GM23248 (cell line): Measurements from ENCODE around the gene WDR73. TPM values are rescaled to one million over a fixed set of nuclear protein-coding genes. Genes with fewer than 3 reads are reported as not detected.

Experiments
- DNase-seq: peaks from one replicate; pipeline ENCODE4 v3.0.0-alpha.2; 2015
- H2AFZ ChIP-seq: fragments of 200-600 bp; sonication (generic); 2 replicates; pipeline ENCODE4 v1.6.1; 2016; ENCODE audit warnings: antibody characterized with exemption
- H3F3A ChIP-seq: fragments of 200-600 bp; sonication (generic); 2 replicates; pipeline ENCODE4 v1.6.1; 2016; ENCODE audit warnings: mild to moderate bottlenecking, antibody characterized with exemption, mixed run types; ENCODE audit not compliant: insufficient read depth
- H3K27ac ChIP-seq: fragments of 200-600 bp; sonication (generic); 2 replicates; pipeline ENCODE4 v1.5.1; 2016; ENCODE audit warnings: mild to moderate bottlenecking
- H3K27me3 ChIP-seq: fragments of 200-600 bp; sonication (generic); replicated peaks from 2 replicates; pipeline ENCODE4 v1.6.1; 2016; ENCODE audit warnings: mild to moderate bottlenecking; ENCODE audit not compliant: insufficient read depth
- H3K36me3 ChIP-seq: fragments of 200-600 bp; sonication (generic); 2 replicates; pipeline ENCODE4 v1.6.1; 2016; ENCODE audit warnings: low read depth, mild to moderate bottlenecking
- H3K4me1 ChIP-seq: fragments of 200-600 bp; sonication (generic); 2 replicates; pipeline ENCODE4 v1.6.1; 2016; ENCODE audit warnings: mild to moderate bottlenecking; ENCODE audit not compliant: insufficient read depth
- H3K4me2 ChIP-seq: fragments of 200-600 bp; sonication (generic); one replicate; pipeline ENCODE4 v1.6.1; 2016; ENCODE audit warnings: mild to moderate bottlenecking; ENCODE audit not compliant: unreplicated experiment
- H3K4me3 ChIP-seq: fragments of 200-600 bp; sonication (generic); 2 replicates; pipeline ENCODE4 v1.5.1; 2016; ENCODE audit warnings: mild to moderate bottlenecking
- H3K79me2 ChIP-seq: fragments of 200-600 bp; sonication (generic); 2 replicates; pipeline ENCODE4 v1.6.1; 2016; ENCODE audit warnings: mild to moderate bottlenecking; ENCODE audit not compliant: insufficient read depth
- H3K9ac ChIP-seq: fragments of 200-600 bp; sonication (generic); 2 replicates; pipeline ENCODE4 v1.6.1; 2016; ENCODE audit warnings: mild to moderate bottlenecking
- H3K9me2 ChIP-seq: fragments of 200-600 bp; sonication (generic); 2 replicates; pipeline ENCODE4 v1.6.1; 2016; ENCODE audit warnings: mixed run types, mild to moderate bottlenecking, moderate library complexity; ENCODE audit not compliant: insufficient read depth
- H3K9me3 ChIP-seq: fragments of 200-600 bp; sonication (generic); one replicate; pipeline ENCODE4 v1.6.1; 2017; ENCODE audit warnings: low read depth
- H4K20me1 ChIP-seq: fragments of 200-600 bp; sonication (generic); 2 replicates; pipeline ENCODE4 v1.6.0; 2016; ENCODE audit not compliant: insufficient read depth
- EZH2 ChIP-seq: fragments of 200-600 bp; sonication (generic); IDR thresholded peaks from 2 replicates; pipeline ENCODE4 v1.6.1; 2018; ENCODE audit warnings: antibody characterized with exemption, mild to moderate bottlenecking; ENCODE audit not compliant: insufficient read depth, poor library complexity, severe bottlenecking
- EZH2phosphoT487 ChIP-seq: fragments of 200-600 bp; sonication (generic); IDR thresholded peaks from 2 replicates; pipeline ENCODE4 v1.6.1; 2018; ENCODE audit warnings: antibody characterized with exemption, moderate library complexity, mild to moderate bottlenecking, low read depth; ENCODE audit not compliant: insufficient read depth
- WGBS, 2 experiments: methylation state at CpG; one replicate each; pipeline ENCODE4 v1.1.6; 2015 to 2017; ENCODE audit warnings: low lambda C conversion rate in 2 of 2, low coverage in 1 of 2; ENCODE audit errors: missing lambda C conversion rate in 2 of 2; 5-methylcytosine and 5-hydroxymethylcytosine counted together
- in situ Hi-C: fragments of 300-500 bp; cut with MboI; formaldehyde crosslinking; loops from 2 replicates; pipeline ENCODE4 v1.15.0; 2020
- polyA plus RNA-seq: library from polyadenylated mRNA; unstranded; fragments of >200 nt; fragmentation: Nextera tagmentation; extraction: Ambion mirVana; gene quantifications from 2 replicates; pipeline ENCODE4 v1.2.1, GENCODE V29; 2016
- total RNA-seq: library from RNA; depleted of rRNA; stranded (reverse); fragments of >200 nt; shearing (Covaris generic); gene quantifications from 2 replicates; pipeline ENCODE4 v1.2.3, GENCODE V29; 2014

Gene WDR73
- total and polyA plus RNA-seq, 2 experiments from 2014 or later = 25.6 to 26.0 TPM

GRCh38 chr15:84620626-84621025 is 33.5 kb downstream of the WDR73 start:
- no peak overlapping the region for H3K27ac ChIP-seq
- no peak overlapping the region for H2AFZ ChIP-seq
- in situ Hi-C loops = no loop called here
- H3K4me1 ChIP-seq = no peaks in the 10 kb centered on the region
- DNase-seq = no peak
- no peak overlapping the region for H3K4me3 ChIP-seq
- H3F3A ChIP-seq = no peaks in the 10 kb centered on the region
- no peaks in the 10 kb centered on the region for H3K79me2 ChIP-seq
- peaks cover 5% of the 10 kb centered on the region; the same call in 1 of the 2 replicates for H3K36me3 ChIP-seq
- H3K9me3 ChIP-seq = no peaks in the 10 kb centered on the region
- no peaks in the 10 kb centered on the region for H3K9me2 ChIP-seq
- H3K9ac ChIP-seq = no peak overlapping the region
- no peak overlapping the region for H3K4me2 ChIP-seq
- TF ChIP-seq EZH2phosphoT487 = no peak
- no peak for TF ChIP-seq EZH2
- 89 to 91% methylated on average over 8 of the region's 8 CpGs for WGBS, 2 experiments
- H4K20me1 ChIP-seq = no peaks in the 10 kb centered on the region
- no peaks in the 10 kb centered on the region for H3K27me3 ChIP-seq

DNA sequence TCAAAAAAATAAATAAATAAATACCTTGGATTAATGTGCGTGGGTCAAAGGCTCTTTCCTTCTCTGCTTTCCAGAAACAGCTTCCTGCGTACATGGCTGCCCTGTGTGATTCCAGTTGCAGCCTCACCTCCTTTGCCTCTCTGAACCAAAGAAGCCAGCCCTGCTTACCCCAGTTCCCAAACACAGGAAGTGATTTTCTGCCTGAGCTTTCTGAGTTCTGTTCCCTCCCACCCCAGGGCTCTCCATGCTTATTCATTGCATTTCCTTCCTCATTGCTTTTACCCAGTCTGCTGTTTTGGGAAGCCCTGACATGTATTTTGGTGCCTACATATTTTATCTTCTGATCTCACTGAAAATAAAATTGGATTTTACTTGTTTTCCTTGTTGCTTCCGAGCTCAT is 37.8 kb downstream of the WDR73 start:
- Histone ChIP-seq H3K27me3 (no peaks in the 10 kb centered on the region), H3K4me1 (peaks cover 7% of the 10 kb centered on the region; the same call in 1 of the 2 replicates), H3K9ac (no peak overlapping the region), H3K27ac (no peak overlapping the region), H2AFZ (no peak overlapping the region), H3K9me3 (no peaks in the 10 kb centered on the region), H3K79me2 (0 out of 2 replicates have a peak, but pooled peaks cover 4% of the 10 kb centered on the region), H3K9me2 (no peaks in the 10 kb centered on the region), H4K20me1 (no peaks in the 10 kb centered on the region), H3F3A (no peaks in the 10 kb centered on the region), H3K4me3 (no peak overlapping the region), H3K36me3 (peaks cover 4% of the 10 kb centered on the region; the same call in 1 of the 2 replicates), H3K4me2 (no peak overlapping the region)
- WGBS, 2 experiments = 90 to 93% methylated on average over 3 of the region's 3 CpGs
- no peak for TF ChIP-seq EZH2phosphoT487
- TF ChIP-seq EZH2 = no peak
- in situ Hi-C loops = no loop called here
- DNase-seq = no peak

GRCh38 chr15:84611631-84612030 is 42.5 kb downstream of the WDR73 start:
- in situ Hi-C loops = no loop called here
- 0 out of 2 replicates have a peak overlapping the region, but pooled peaks have one; percentile 4 for H3K27ac ChIP-seq
- peak; percentile 75 for DNase-seq
- no peak overlapping the region for H3K9ac ChIP-seq
- no peaks in the 10 kb centered on the region for H4K20me1 ChIP-seq
- H3K9me2 ChIP-seq = no peaks in the 10 kb centered on the region
- TF ChIP-seq EZH2phosphoT487 (no peak), EZH2 (no peak)
- no peaks in the 10 kb centered on the region for H3K36me3 ChIP-seq
- 94 to 96% methylated on average over 7 of the region's 7 CpGs for WGBS, 2 experiments
- H3K27me3 ChIP-seq = no peaks in the 10 kb centered on the region
- no peak overlapping the region for H3K4me3 ChIP-seq
- peaks cover 7% of the 10 kb centered on the region; the same call in 1 of the 2 replicates for H3K4me1 ChIP-seq
- H3F3A ChIP-seq = no peaks in the 10 kb centered on the region
- H3K9me3 ChIP-seq = no peaks in the 10 kb centered on the region
- H3K79me2 ChIP-seq = 0 out of 2 replicates have a peak, but pooled peaks cover 4% of the 10 kb centered on the region
- no peak overlapping the region for H3K4me2 ChIP-seq
- H2AFZ ChIP-seq = no peak overlapping the region

- Histone ChIP-seq H3K9ac (no peak overlapping the region), H3F3A (no peaks in the 10 kb centered on the region), H3K4me3 (no peak overlapping the region), H3K4me1 (peaks cover 7% of the 10 kb centered on the region; the same call in 1 of the 2 replicates), H3K36me3 (no peaks in the 10 kb centered on the region), H3K9me2 (no peaks in the 10 kb centered on the region), H3K4me2 (no peak overlapping the region), H3K79me2 (0 out of 2 replicates have a peak, but pooled peaks cover 4% of the 10 kb centered on the region), H4K20me1 (no peaks in the 10 kb centered on the region), H3K9me3 (no peaks in the 10 kb centered on the region), H2AFZ (no peak overlapping the region), H3K27me3 (no peaks in the 10 kb centered on the region), H3K27ac (no peak overlapping the region)
- DNase-seq = no peak
- 92 to 95% methylated on average over 11 of the region's 11 CpGs for WGBS, 2 experiments
- in situ Hi-C loops = no loop called here
- TF ChIP-seq EZH2phosphoT487 (no peak), EZH2 (no peak)
Measured at GRCh38 chr15:84609818-84610525, 44.1 kb downstream of the WDR73 start.
